ENCODE measurements around the gene CYS1.

DNA sequence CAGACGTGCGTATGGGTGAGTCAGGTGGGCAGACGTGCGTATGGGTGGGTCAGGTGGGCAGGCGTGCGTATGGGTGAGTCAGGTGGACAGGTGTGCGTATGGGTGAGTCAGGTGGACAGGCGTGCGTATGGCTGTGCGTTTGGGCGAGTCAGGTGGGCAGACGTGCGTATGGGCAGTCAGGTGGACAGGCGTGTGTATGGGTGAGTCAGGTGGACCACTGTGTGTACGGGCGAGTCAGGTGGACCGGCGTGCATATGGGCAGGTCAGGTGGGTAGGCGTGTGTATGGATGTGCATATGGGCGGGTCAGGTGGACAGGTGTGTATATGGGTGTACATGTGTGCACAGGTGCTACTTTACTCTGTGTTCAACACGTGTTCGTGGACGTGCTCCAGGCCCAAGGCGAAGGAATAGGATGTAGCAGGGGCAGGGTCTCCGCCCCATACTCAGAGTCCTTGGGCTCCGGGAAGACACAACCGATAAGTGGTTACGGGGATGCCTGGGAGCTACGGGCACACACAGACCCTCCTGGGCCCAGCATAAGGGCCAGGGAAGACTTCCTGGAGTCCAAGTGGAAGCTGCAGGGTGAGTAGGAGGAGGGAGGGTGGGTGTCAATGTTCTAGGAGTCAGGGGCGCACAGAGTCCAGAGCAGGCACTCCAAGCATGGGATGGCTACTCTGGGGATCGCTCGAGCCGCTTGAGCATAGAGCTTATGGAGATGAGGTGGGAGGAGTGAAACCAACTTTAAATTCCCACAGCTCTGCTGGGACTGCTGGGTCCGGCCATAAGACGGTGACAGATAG is 64.0 kb downstream of the CYS1 start:
- TF ChIP-seq, protein P1, sequence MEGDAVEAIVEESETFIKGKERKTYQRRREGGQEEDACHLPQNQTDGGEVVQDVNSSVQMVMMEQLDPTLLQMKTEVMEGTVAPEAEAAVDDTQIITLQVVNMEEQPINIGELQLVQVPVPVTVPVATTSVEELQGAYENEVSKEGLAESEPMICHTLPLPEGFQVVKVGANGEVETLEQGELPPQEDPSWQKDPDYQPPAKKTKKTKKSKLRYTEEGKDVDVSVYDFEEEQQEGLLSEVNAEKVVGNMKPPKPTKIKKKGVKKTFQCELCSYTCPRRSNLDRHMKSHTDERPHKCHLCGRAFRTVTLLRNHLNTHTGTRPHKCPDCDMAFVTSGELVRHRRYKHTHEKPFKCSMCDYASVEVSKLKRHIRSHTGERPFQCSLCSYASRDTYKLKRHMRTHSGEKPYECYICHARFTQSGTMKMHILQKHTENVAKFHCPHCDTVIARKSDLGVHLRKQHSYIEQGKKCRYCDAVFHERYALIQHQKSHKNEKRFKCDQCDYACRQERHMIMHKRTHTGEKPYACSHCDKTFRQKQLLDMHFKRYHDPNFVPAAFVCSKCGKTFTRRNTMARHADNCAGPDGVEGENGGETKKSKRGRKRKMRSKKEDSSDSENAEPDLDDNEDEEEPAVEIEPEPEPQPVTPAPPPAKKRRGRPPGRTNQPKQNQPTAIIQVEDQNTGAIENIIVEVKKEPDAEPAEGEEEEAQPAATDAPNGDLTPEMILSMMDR (IDR thresholded peaks at IDR 0.05) = no peak
- no peak for TF ChIP-seq POLR2A (IDR thresholded peaks at IDR 0.05)

Measured in suprapubic skin (tissue), 3 donors.